ENCODE data around the gene MRPS34.

- TF ChIP-seq CTCF (IDR thresholded peaks at IDR 0.05; ENCODE audit: low read depth, low read length) (no peak), EZH2phosphoT487 (IDR thresholded peaks at IDR 0.05; ENCODE audit: low read depth) (no peak)
These were observed 12.3 kb upstream of the MRPS34 start for GRCh38 chr16:1784977-1785845.

Measured in OCI-LY3 (cell line).